DMS 273 (cell line): ENCODE measurements around the gene F2R.
"Not testable (repeated sequence)": the region's sequence is repeated elsewhere in the genome, so short reads cannot be mapped to it uniquely, and the experiment has no call there.

Experiments
- DNase-seq: peaks from one replicate; lab custom pipeline; 2025; ENCODE audit not compliant: unreplicated experiment; lab: John Stamatoyannopoulos, UW

The F2R gene

DNA sequence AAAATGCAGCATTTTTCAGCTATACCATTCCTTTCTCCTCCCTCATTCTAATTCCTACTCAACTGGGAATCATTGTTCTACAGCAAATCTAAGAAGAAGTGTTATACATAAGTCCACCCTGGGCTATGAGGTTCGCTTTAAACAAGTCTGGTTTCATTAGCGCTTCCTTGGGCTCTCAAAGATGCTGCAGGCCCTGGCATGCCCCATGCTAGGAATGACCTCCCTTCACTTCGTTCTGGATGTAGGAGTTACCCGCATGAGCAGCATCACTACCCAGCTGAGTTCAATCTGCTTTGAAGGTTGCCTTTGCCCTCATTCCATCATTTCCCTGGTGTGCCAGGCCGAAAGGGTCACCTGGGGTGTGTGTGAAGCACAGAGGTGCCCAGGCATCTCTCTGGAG lies 35.4 kb downstream of the F2R start:
- DNase-seq = no peak

DNA sequence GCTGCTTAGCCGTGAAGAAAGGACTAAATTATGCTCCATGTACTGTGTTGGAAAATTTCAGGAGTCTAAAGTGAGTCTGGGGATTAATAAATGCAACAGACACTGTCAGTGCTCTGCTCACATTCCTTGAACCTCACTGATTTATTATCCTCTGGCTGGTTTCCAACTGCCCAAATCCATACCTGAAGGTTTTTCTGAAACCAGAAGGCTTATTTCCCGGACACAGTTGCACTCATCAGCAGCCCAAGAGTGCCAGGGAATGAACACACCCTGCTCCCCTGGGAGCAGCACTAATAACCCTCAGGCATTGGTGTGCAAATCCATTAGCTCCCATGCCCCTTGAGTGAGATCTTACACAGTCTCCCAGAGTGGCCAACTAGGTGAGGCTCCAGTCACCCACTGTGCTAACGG lies 38.7 kb downstream of the F2R start:
- no peak for DNase-seq

- no peak for DNase-seq
These were observed 40.1 kb downstream of the F2R start for GRCh38 chr5:76755779-76756637.

GRCh38 chr5:76757049-76757448 lies 41.1 kb downstream of the F2R start:
- DNase-seq = no peak

DNA sequence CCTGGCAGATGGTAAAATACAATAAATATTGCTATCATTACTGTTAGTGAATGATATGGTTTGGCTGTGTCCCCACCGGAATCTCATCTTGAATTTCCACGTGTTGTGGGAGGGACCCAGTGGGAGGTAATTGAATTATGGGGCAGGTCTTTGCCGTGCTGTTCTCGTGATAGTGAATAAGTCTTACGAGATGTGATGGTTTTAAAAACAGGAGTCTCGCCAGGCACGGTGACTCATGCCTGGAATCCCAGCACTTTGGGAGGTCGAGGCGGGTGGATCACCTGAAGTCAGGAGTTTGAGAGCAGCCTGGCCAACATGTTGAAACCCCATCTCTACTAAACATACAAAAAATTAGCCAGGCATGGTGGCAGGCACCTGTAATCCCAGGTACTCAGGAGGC lies 45.2 kb downstream of the F2R start:
- DNase-seq = not testable (repeated sequence)

DNA sequence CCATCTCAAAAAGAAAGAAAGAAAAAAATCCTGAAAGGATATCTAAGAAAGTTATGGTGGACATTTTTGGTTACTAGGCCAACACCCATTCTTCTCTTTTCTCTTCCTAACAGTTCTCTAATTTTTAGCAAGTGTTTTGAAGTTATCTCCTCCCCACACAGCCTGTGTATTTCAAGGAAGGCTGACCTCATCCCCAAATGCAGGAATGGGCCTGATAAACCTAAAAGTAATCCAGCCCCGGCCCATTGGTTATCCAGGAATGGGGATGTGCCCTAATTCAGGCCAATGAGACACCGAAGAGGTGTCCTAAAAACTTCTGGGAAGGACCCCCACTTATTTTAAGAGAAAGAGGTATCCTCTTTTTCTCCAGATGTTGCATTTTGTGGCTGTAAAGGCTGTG lies 46.6 kb downstream of the F2R start:
- DNase-seq = no peak

DNA sequence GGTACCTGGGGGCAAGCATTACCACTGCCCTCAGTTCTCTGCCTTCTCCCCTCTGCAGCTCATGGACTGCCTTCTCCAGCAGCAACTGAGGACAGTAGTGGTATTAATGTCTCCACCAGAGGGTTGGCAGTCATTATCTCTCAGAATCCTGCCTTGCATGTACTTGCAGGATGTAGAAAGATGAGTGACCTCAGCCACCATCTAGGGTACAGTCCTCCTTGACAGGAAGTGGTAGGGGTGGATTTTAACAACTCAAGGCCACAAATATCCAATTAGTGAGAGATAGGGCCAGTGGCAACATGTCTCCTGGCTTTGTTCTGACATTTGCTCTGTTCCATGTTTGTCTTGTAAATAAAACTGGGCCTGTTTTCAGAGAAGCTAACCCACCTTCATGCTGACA lies 47.2 kb downstream of the F2R start:
- DNase-seq = no peak

GRCh38 chr5:76764374-76764773 lies 48.4 kb downstream of the F2R start:
- DNase-seq = no peak

DNA sequence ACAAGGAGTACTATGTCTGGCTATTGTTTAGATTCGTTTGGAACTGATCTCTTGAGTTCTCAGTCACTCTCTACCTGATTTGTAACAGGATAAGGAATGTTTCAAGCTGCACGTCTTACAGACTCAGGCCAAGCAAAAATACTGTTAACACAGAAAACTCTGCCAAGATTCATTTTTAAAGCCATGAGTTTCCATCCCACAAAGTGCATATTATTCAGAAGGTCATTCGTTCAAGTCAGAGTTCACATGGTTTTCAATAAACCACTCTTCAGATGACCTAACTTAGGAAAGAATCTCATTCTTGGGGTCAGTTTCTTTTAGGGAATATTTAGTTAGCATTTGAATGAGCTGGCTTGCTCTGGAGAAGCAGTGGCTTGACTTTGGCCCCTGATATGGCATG lies 49.3 kb downstream of the F2R start:
- DNase-seq = no peak

DNA sequence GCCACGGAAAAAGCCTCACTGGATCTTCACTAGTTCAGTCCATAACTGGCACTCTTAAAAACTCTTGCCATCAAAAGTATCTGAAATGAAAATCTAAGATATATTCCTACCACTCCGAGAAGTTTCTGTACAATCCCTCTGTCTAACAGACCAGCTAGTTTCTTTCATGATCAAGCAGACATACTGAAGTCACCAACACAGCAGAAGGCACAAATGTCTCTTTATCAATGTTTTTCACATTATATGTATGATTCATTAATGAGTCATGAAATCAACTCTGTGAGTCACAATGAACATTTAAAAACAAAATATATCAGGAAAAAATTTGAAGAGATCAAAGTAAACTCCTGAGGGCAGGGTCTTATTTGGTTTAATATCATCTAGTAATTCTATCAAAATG lies 50.8 kb downstream of the F2R start:
- DNase-seq = no peak

- DNase-seq = not testable (repeated sequence)
These were observed 55.1 kb downstream of the F2R start for GRCh38 chr5:76771041-76771440.

DNA sequence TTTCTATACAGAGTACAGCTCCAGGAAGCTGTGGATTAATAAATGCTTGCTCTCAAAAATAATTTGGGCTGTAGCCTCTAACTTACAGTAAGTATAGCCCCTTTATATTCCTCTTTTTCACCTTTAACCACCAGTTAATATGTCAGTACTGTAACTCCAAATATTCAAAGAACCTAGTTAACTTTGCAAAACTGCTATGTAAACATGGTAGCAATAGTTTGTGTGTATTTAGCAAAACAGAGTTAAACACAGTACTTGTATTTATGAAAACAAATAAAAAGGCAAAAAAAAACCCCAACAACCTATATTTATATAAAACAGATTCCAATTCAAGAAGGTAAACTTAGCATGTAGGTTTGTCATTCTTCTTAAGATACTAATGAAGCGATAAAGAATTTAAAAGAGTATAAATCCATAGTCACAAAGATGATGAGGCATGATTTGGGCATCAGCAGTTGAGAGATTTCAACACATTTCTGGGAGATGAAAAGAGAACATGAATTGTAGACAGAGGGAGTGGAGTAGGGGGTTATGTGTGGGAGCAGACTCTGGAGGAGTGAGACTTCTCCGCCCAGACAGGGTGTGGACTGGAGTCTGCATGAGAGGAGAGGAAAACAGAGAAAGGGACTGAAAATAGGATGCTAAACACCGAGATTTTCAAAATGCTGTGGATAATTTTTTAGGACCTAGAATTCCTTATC lies 55.9 kb downstream of the F2R start:
- no peak for DNase-seq

DNA sequence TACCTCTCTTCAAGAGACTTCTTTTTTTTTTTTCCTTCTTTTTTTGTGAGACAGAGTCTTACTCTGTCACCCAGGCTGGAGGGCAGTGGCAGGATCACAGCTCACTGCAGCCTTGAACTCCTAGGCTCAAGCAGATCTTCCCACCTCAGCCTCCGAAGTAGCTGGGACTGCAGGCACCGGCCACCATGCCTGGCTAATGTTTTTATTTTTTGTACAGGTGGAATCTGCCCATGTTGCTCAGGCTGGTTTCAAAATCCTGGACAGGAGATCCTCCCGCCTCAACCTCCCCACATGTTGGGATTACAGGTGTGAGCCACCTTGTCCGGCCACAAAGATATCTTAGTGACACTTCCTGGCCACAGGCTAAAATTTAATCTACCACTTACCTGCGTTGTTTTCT lies 60.0 kb downstream of the F2R start:
- no peak for DNase-seq

- DNase-seq = no peak
These were observed 60.5 kb downstream of the F2R start for GRCh38 chr5:76776391-76776790.

DNA sequence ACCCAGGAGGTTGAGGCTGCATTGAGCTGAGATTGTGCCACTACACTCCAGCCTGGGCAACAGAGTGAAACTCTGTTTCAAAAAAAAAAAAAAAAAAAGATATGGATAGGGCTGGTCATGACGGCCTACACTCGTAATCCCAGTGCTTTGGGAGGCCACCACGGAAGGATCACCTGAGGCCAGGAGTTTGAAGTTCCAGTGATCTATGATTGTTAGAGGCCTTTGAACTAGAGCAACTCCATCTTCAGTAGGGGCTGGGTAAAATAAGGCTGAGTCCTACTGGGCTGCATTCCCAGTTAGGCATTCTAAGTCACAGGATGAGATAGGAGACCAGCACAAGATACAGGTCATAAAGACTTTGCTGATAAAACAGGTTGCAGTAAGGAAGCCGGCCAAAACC lies 64.7 kb downstream of the F2R start:
- not testable (repeated sequence) for DNase-seq

DNA sequence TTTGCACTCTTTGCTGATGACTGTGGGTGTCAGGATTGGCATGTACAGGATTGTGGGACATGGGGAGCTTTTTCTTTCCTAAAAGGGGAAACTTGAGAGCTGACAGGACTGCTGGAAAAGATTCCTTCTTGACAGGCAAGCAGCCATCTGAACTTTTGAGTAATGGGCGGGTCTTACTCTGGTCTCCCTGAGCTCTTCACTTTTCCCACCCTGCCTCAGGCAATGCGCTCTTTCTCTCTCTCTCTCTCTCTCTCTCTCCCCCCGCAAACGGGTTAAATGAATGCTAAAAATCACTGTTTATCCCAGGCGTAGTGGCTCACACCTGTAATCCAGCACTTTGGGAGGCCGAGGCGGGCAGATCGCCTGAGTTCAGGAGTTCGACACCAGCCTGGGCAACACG lies 65.8 kb downstream of the F2R start:
- no peak for DNase-seq

DNA sequence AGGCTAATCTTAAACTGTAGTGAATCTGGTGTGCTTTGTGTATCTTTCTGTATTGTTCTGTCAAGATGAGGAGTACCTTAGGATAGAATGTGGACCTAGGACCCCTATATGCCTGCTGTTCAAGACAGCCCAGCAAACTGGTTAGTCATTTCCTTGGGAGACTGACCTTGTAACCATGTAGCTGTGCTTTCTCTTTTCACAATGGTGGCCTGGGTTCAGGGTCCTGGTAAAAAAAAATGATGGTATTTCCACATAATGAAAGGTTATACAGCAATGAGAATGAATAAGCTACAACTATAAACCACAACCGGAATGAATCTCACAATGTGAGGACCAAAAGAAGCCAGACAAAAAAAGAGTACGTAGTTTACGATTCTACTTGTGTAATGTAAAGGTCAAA lies 66.5 kb downstream of the F2R start:
- no peak for DNase-seq
